A549 (cell line): ENCODE results near the gene DUOX1. TPM values are rescaled to one million over a fixed set of nuclear protein-coding genes. Genes with fewer than 3 reads are reported as not detected.

Source experiments
- ATAC-seq, 2 experiments: fragments of 200-7000 bp in 1 of 2; fragments of >200 bp in 1 of 2; cut with Nextera tagmentation in 1 of 2; cut with Tn5 transposase in 1 of 2; 3 replicates each; pipeline versions ENCODE4 v1.8.0 to v1.9.1; 2018 to 2020; ENCODE audit warnings: mild to moderate bottlenecking in 1 of 2, moderate library complexity in 1 of 2
- CTCF ChIA-PET: fragments of 300-600 bp; sonication (Branson Sonifier 250); formaldehyde crosslinking; extraction: SDS; loops from one replicate; lab custom pipeline; 2021; ENCODE audit warnings: antibody characterized with exemption, inconsistent platforms; lab: Yijun Ruan, JAX
- POLR2A ChIA-PET: fragments of 350-600 bp; formaldehyde crosslinking; extraction: SDS; loops from one replicate; lab custom pipeline; 2021; ENCODE audit warnings: antibody characterized with exemption, inconsistent platforms; lab: Yijun Ruan, JAX
- DNase-seq, 2 experiments: peaks; one replicate each; pipeline versions ENCODE4 v3.0.0 to v3.0.0-alpha.2; 2011 to 2016; ENCODE audit warnings: low read depth in 1 of 2, low spot score in 1 of 2
- FAIRE-seq: peaks from 2 replicates; lab custom pipeline; 2011; peaks lifted over from hg19 to GRCh38; lab: Jason Lieb, UNC
- H3K27ac ChIP-seq, 2 experiments: fragments of >200 bp; sonication (Bioruptor Twin); formaldehyde crosslinking; 3 replicates each; pipeline ENCODE4 v1.5.1; 2016 to 2017
- H3K4me1 ChIP-seq: fragments of >200 bp; sonication (Bioruptor Twin); formaldehyde crosslinking; 3 replicates; pipeline ENCODE4 v1.6.1; 2016
- H3K4me2 ChIP-seq: fragments of >200 bp; sonication (Bioruptor Twin); formaldehyde crosslinking; 3 replicates; pipeline ENCODE4 v1.6.1; 2016
- H3K4me3 ChIP-seq: fragments of >200 bp; sonication (Bioruptor Twin); formaldehyde crosslinking; 3 replicates; pipeline ENCODE4 v1.5.1; 2016
- H3K9me3 ChIP-seq: fragments of >200 bp; sonication (Bioruptor Twin); formaldehyde crosslinking; 3 replicates; pipeline ENCODE4 v1.6.1; 2016
- EP300 ChIP-seq, 2 experiments: fragments of >200 bp; sonication (Bioruptor Twin); formaldehyde crosslinking; IDR thresholded peaks; 2 replicates in 1 of 2; 3 replicates in 1 of 2; pipeline ENCODE4 v1.6.1; 2016 to 2017
- ESRRA ChIP-seq: fragments of 150-350 bp; IDR thresholded peaks from 2 replicates; pipeline ENCODE4 v1.6.1; 2014; ENCODE audit warnings: mild to moderate bottlenecking, low read length, borderline replicate concordance
- FOSL2 ChIP-seq, 2 experiments: fragments of 450-650 bp in 1 of 2; fragments of >200 bp in 1 of 2; sonication (Bioruptor Twin) in 1 of 2; formaldehyde crosslinking; IDR thresholded peaks; 2 replicates each; pipeline versions ENCODE4 v1.5.0 to v1.6.1; 2016 to 2020; ENCODE audit warnings: mild to moderate bottlenecking in 1 of 2, moderate library complexity in 1 of 2
- FOXS1 ChIP-seq: fragments of 250-450 bp; sonication (Bioruptor Pico); IDR thresholded peaks from 2 replicates; pipeline ENCODE4 v1.5.0; 2020; ENCODE audit warnings: mild to moderate bottlenecking, moderate library complexity
- HDAC2 ChIP-seq: fragments of 200-600 bp; sonication (generic); IDR thresholded peaks from 2 replicates; pipeline ENCODE4 v1.6.1; 2016
- KDM1A ChIP-seq: fragments of 200-600 bp; sonication (generic); IDR thresholded peaks from 2 replicates; pipeline ENCODE4 v1.6.1; 2016; ENCODE audit warnings: low read depth, mild to moderate bottlenecking
- NPAS2 ChIP-seq: fragments of 250-450 bp; sonication (Bioruptor Pico); IDR thresholded peaks from 2 replicates; pipeline ENCODE4 v1.8.0; 2022; ENCODE audit warnings: mild to moderate bottlenecking, moderate library complexity, borderline replicate concordance
- SREBF2 ChIP-seq: fragments of 450-650 bp; IDR thresholded peaks from 2 replicates; pipeline ENCODE4 v1.6.1; 2014; ENCODE audit warnings: mild to moderate bottlenecking, moderate library complexity
- ZNF302 ChIP-seq: fragments of 250-450 bp; sonication (Bioruptor Pico); IDR thresholded peaks from 2 replicates; pipeline ENCODE4 v1.9.0; 2021; ENCODE audit warnings: inconsistent platforms, mild to moderate bottlenecking, moderate library complexity
- WGBS: methylation state at CpG from one replicate; pipeline ENCODE4 v1.1.6; 2017; ENCODE audit errors: missing lambda C conversion rate; 5-methylcytosine and 5-hydroxymethylcytosine counted together
- polyA plus RNA-seq, 4 experiments: library from polyadenylated mRNA; depleted of rRNA in 3 of 4; stranded (reverse); fragments of >200 nt; fragmentation: RNase III in 1 of 4; extraction: RNeasy Plus Mini Kit Qiagen cat#74134 plus additional on column Dnase treatment in 1 of 4; gene quantifications; 2 replicates in 3 of 4; 3 replicates in 1 of 4; pipeline ENCODE4 v1.2.3, GENCODE V29; 2011 to 2017
- TF ChIP-seq, protein P1 (sequence below): IDR thresholded peaks from 2 replicates; pipeline ENCODE4 v1.6.1; 2012

Gene DUOX1
- polyA plus RNA-seq, 2 of the 4 experiments (the other 2 are of a cell fraction): not detected

DNA sequence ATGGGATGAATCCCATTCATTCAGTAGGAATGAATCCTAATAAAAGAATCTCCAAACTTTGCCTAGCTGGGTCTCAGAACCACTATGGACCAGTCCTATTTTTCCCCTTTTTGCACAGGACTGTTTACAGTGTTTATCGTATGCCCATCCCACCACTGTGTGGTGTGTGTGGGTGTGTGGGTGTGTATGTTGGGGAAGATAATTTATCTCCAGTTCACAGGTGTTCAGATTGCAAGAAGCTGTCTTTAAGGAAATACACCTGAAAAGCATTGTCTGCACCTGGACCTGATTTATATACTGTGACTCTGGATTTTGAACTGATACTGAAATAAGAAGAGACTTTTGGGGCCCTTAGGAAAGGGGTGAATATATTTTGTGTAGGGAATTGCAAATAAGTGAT is 82.7 kb downstream of the DUOX1 start:
- FAIRE-seq (no peak), DNase-seq (no peak), ATAC-seq (no peak)
- TF ChIP-seq KDM1A: no peak
- no peak for TF ChIP-seq ESRRA
- no peak for TF ChIP-seq HDAC2
- TF ChIP-seq FOXS1 (CRISPR knock-in tag): no peak
- TF ChIP-seq, protein P1, sequence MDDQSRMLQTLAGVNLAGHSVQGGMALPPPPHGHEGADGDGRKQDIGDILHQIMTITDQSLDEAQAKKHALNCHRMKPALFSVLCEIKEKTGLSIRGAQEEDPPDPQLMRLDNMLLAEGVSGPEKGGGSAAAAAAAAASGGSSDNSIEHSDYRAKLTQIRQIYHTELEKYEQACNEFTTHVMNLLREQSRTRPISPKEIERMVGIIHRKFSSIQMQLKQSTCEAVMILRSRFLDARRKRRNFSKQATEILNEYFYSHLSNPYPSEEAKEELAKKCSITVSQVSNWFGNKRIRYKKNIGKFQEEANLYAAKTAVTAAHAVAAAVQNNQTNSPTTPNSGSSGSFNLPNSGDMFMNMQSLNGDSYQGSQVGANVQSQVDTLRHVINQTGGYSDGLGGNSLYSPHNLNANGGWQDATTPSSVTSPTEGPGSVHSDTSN: no peak
- TF ChIP-seq SREBF2: no peak
- no peak for TF ChIP-seq EP300 (IDR thresholded peaks at IDR 0.05)
- TF ChIP-seq ZNF302: no peak
- TF ChIP-seq FOSL2 (IDR thresholded peaks at IDR 0.05): no peak
- TF ChIP-seq FOSL2 (CRISPR knock-in tag; IDR thresholded peaks at IDR 0.05): no peak
- TF ChIP-seq NPAS2 (CRISPR knock-in tag): no peak
- CTCF ChIA-PET: interaction anchor here (1.0 to 1.7 kb wide), 2 partner anchors 12 to 50 kb away, joined by 3 to 4 read pairs; no protein-coding TSS in a partner anchor
- Histone ChIP-seq H3K4me2 (no peak overlapping the region), H3K9me3 (no peaks in the 10 kb centered on the region), H3K27ac (no peak overlapping the region), H3K4me3 (no peak overlapping the region), H3K4me1 (no peaks in the 10 kb centered on the region)
- WGBS: 92% methylated on average over 1 of the region's 1 CpG
- POLR2A ChIA-PET: no interaction called here

Other genes with a start within 250 kb of the DUOX1 start
- not detected in 2 replicates for gene TERB2, start 173.3 kb upstream of the DUOX1 start, polyA plus RNA-seq (2011; rRNA removed)
- not detected in 3 replicates for gene TERB2, start 173.3 kb upstream of the DUOX1 start, polyA plus RNA-seq (2017; fragmentation: RNase III; extraction: RNeasy Plus Mini Kit Qiagen cat#74134 plus additional on column Dnase treatment)
- gene SORD, start 106.8 kb upstream of the DUOX1 start, polyA plus RNA-seq (2011; rRNA removed): 49.8 and 51.1 TPM in 2 replicates
- 34.8 to 40.6 TPM (median 37.6 TPM) in 3 replicates for gene SORD, start 106.8 kb upstream of the DUOX1 start, polyA plus RNA-seq (2017; fragmentation: RNase III; extraction: RNeasy Plus Mini Kit Qiagen cat#74134 plus additional on column Dnase treatment)
- 0.06 and 0.08 TPM in 2 replicates for gene DUOX2, start 15.8 kb upstream of the DUOX1 start, polyA plus RNA-seq (2011; rRNA removed)
- gene DUOX2, start 15.8 kb upstream of the DUOX1 start, polyA plus RNA-seq (2017; fragmentation: RNase III; extraction: RNeasy Plus Mini Kit Qiagen cat#74134 plus additional on column Dnase treatment): 0.03 to 0.07 TPM (median 0.05 TPM) in 3 replicates
- gene DUOXA2, start 15.7 kb upstream of the DUOX1 start, polyA plus RNA-seq (2011; rRNA removed): not detected in 2 replicates
- gene DUOXA2, start 15.7 kb upstream of the DUOX1 start, polyA plus RNA-seq (2017; fragmentation: RNase III; extraction: RNeasy Plus Mini Kit Qiagen cat#74134 plus additional on column Dnase treatment): not detected in 3 replicates
- gene DUOXA1, start 115 bp upstream of the DUOX1 start, polyA plus RNA-seq (2011; rRNA removed): 0.18 and 0.24 TPM in 2 replicates
- 0.23 to 0.49 TPM (median 0.30 TPM) in 3 replicates for gene DUOXA1, start 115 bp upstream of the DUOX1 start, polyA plus RNA-seq (2017; fragmentation: RNase III; extraction: RNeasy Plus Mini Kit Qiagen cat#74134 plus additional on column Dnase treatment)
- gene SHF, start 58.0 kb downstream of the DUOX1 start, polyA plus RNA-seq (2011; rRNA removed): 0.36 and 0.62 TPM in 2 replicates
- 0.85 to 1.1 TPM (median 1.1 TPM) in 3 replicates for gene SHF, start 58.0 kb downstream of the DUOX1 start, polyA plus RNA-seq (2017; fragmentation: RNase III; extraction: RNeasy Plus Mini Kit Qiagen cat#74134 plus additional on column Dnase treatment)
- gene SLC28A2, start 122.2 kb downstream of the DUOX1 start, polyA plus RNA-seq (2011; rRNA removed): 0.13 and 0.35 TPM in 2 replicates
- not detected in 3 replicates for gene SLC28A2, start 122.2 kb downstream of the DUOX1 start, polyA plus RNA-seq (2017; fragmentation: RNase III; extraction: RNeasy Plus Mini Kit Qiagen cat#74134 plus additional on column Dnase treatment)
- gene GATM, start 248.6 kb downstream of the DUOX1 start, polyA plus RNA-seq (2011; rRNA removed): 6.5 and 8.5 TPM in 2 replicates
- gene GATM, start 248.6 kb downstream of the DUOX1 start, polyA plus RNA-seq (2017; fragmentation: RNase III; extraction: RNeasy Plus Mini Kit Qiagen cat#74134 plus additional on column Dnase treatment): 3.4 to 4.0 TPM (median 3.7 TPM) in 3 replicates